NCI-H82 treated with DMSO at 0.1 percent for 48 hours (cell line): ENCODE measurements around the gene NAPA.

Experiments used
- DNase-seq: peaks from one replicate; lab custom pipeline; 2025; ENCODE audit not compliant: unreplicated experiment; lab: John Stamatoyannopoulos, UW

NAPA gene

GRCh38 chr19:47523473-47523872, 8.6 kb upstream of the NAPA start:
- no peak for DNase-seq

GRCh38 chr19:47521473-47522180, 6.8 kb upstream of the NAPA start:
- no peak for DNase-seq

- no peak for DNase-seq
These were observed 6.0 kb upstream of the NAPA start for GRCh38 chr19:47520839-47521238.

- DNase-seq: no peak
These were observed 5.5 kb upstream of the NAPA start for GRCh38 chr19:47520343-47520806.

GRCh38 chr19:47518854-47519253, 4.0 kb upstream of the NAPA start:
- no peak for DNase-seq

- no peak for DNase-seq
These were observed 3.3 kb upstream of the NAPA start for GRCh38 chr19:47518139-47518538.

GRCh38 chr19:47514151-47514868, 553 bp downstream of the NAPA start:
- no peak for DNase-seq

- DNase-seq: no peak
These were observed 1.9 kb downstream of the NAPA start for GRCh38 chr19:47512948-47513319.

- peak; percentile 28 for DNase-seq
These were observed 2.5 kb downstream of the NAPA start for GRCh38 chr19:47512183-47512947.

GRCh38 chr19:47511681-47512080, 3.2 kb downstream of the NAPA start:
- peak; percentile 85 for DNase-seq

GRCh38 chr19:47511128-47511517, 3.7 kb downstream of the NAPA start:
- no peak for DNase-seq

- no peak for DNase-seq
These were observed 4.2 kb downstream of the NAPA start for GRCh38 chr19:47510516-47511127.

- no peak for DNase-seq
These were observed 4.9 kb downstream of the NAPA start for GRCh38 chr19:47509973-47510372.

- DNase-seq: no peak
These were observed 5.6 kb downstream of the NAPA start for GRCh38 chr19:47509170-47509847.

- DNase-seq: no peak
These were observed 6.1 kb downstream of the NAPA start for GRCh38 chr19:47508721-47509120.

- DNase-seq: no peak
These were observed 6.8 kb downstream of the NAPA start for GRCh38 chr19:47507924-47508553.

GRCh38 chr19:47507012-47507411, 7.9 kb downstream of the NAPA start:
- DNase-seq: no peak

- DNase-seq: no peak
These were observed 8.4 kb downstream of the NAPA start for GRCh38 chr19:47506459-47506858.

- DNase-seq: no peak
These were observed 9.4 kb downstream of the NAPA start for GRCh38 chr19:47505506-47505905.

GRCh38 chr19:47503826-47504150, 11.1 kb downstream of the NAPA start:
- no peak for DNase-seq
